ENCODE results near the gene PARP8.
"Not testable (repeated sequence)": the region's sequence is repeated elsewhere in the genome, so short reads cannot be mapped to it uniquely, and the experiment has no call there.

PARP8 gene

DNA sequence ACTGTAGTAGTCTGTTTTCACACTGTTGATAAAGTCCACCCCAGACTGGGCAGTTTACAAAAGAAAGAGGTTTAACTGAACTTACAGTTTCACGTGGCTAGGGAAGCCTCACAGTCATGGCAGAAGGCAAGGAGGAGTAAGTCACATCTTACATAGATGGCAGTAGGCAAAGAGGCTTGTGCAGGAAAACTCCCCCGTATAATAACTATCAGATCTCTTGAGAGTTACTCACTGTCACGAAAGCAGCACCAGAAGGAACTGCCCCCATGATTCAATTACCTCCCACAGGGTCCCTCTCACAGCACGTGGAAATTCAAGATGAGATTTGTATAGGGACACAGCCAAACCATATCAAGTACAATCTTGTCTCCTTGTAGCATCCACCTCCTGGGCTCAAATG is 21.1 kb downstream of the PARP8 start:
- TF ChIP-seq, protein P1, sequence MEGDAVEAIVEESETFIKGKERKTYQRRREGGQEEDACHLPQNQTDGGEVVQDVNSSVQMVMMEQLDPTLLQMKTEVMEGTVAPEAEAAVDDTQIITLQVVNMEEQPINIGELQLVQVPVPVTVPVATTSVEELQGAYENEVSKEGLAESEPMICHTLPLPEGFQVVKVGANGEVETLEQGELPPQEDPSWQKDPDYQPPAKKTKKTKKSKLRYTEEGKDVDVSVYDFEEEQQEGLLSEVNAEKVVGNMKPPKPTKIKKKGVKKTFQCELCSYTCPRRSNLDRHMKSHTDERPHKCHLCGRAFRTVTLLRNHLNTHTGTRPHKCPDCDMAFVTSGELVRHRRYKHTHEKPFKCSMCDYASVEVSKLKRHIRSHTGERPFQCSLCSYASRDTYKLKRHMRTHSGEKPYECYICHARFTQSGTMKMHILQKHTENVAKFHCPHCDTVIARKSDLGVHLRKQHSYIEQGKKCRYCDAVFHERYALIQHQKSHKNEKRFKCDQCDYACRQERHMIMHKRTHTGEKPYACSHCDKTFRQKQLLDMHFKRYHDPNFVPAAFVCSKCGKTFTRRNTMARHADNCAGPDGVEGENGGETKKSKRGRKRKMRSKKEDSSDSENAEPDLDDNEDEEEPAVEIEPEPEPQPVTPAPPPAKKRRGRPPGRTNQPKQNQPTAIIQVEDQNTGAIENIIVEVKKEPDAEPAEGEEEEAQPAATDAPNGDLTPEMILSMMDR (IDR thresholded peaks at IDR 0.05; ENCODE audit: borderline replicate concordance, control extremely low read depth, extremely low read depth, insufficient read depth, missing control alignments) = no peak
- no peak for DNase-seq (ENCODE audit: low spot score)
- in situ Hi-C loops (cut with MboI; ENCODE audit: low sequenced_read_pairs, unreplicated experiment) = no loop called here

DNA sequence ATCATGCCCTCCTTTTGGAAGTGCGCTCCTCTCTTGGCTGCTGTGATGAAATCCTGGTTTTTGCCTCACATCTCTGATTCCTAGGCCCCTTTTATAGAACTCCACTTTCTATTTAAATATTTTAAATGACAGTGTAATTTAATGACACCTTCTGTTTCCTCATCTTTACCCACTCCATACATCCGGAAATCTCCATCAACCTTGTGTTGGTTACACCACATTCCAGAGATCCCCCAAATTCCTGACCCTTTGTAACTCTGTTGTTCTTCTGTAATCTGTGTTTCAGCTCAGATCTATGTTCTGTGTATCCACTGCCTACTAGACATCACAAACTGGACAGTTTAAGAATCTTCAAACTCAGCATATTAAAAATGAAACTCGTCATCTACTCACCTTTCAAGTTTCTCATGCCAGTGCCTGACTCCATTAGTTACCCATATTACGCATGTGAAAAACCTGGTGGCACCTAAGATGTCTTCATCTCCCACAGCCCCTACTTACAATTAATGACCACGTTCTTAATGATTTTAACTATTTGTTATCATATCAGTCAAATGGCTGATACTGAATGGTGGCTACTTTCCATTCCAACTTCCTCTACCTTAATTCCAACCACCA is 25.1 kb downstream of the PARP8 start:
- TF ChIP-seq, protein P1 (IDR thresholded peaks at IDR 0.05; ENCODE audit: borderline replicate concordance, control extremely low read depth, extremely low read depth, insufficient read depth, missing control alignments) = no peak
- DNase-seq (ENCODE audit: low spot score) = no peak
- in situ Hi-C loops (cut with MboI; ENCODE audit: low sequenced_read_pairs, unreplicated experiment) = no loop called here

DNA sequence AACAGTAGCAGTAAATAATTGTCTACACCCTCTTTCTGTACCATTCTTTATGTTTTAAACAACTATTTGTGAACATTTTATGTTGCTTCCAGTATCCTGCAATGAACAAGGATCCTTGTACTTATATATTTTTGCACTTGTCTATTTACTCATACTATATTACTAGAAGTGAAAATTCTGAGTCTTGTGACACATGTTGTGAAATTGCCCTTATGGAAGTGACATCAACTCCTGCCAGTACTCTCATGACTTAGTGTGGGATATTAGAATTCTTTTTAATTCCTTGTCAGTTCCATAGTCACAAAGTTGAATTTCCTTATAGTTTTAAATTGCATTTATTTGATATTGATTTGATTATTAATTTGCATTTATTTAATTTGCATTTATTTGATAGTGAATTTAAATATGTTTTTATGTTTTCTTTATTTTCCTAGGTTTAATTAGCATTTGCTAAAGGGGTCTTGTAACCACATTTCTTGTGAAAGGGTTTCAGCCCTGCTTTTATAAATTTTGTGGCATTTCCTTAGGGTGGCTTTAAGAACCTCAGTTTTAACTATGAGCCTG is 27.7 kb downstream of the PARP8 start:
- TF ChIP-seq, protein P1 (IDR thresholded peaks at IDR 0.05; ENCODE audit: borderline replicate concordance, control extremely low read depth, extremely low read depth, insufficient read depth, missing control alignments) = no peak
- in situ Hi-C loops (cut with MboI; ENCODE audit: low sequenced_read_pairs, unreplicated experiment) = no loop called here
- DNase-seq (ENCODE audit: low spot score) = no peak

DNA sequence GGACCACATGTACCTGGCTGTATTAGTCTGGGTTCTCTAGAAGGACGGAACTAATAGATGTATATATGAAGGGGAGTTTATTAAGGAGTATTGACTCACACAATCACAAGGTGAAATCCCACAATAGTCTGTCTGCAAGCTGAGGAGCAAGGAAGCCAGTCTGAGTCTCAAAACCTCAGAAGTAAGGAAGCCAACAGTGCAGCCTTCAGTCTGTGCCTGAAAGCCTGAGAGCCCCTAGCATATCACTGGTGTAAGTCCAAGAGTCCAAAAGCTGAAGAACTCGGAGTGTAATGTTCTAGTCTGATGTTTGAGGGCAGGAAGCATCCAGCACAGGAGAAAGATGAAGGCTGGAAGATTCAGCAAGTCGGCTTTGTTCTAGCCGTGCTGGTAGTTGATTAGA is 28.2 kb downstream of the PARP8 start:
- DNase-seq (ENCODE audit: low spot score); in situ Hi-C loops (cut with MboI; ENCODE audit: low sequenced_read_pairs, unreplicated experiment): not testable (repeated sequence)

DNA sequence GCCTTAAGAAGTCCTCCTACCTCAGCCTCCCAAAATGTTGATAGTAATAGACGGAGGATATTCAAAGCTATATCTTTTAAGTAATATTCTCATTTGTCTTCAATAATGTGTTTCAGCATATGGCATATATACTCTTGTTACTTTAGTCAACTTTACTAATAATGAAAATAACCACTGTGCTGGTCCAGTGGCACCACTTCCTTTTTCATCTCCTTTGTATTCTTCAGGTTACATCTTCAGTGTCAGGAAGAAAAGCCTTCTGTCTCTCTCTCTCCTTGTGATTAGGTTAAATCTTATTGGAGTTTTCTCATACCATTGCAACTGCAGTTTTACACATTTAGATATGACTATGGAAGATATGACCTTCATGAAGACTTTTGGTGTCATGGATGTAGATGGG is 31.3 kb downstream of the PARP8 start:
- peak; percentile 3 for DNase-seq (ENCODE audit: low spot score)
- in situ Hi-C loops (cut with MboI; ENCODE audit: low sequenced_read_pairs, unreplicated experiment) = no loop called here
- TF ChIP-seq, protein P1 (IDR thresholded peaks at IDR 0.05; ENCODE audit: borderline replicate concordance, control extremely low read depth, extremely low read depth, insufficient read depth, missing control alignments) = no peak

DNA sequence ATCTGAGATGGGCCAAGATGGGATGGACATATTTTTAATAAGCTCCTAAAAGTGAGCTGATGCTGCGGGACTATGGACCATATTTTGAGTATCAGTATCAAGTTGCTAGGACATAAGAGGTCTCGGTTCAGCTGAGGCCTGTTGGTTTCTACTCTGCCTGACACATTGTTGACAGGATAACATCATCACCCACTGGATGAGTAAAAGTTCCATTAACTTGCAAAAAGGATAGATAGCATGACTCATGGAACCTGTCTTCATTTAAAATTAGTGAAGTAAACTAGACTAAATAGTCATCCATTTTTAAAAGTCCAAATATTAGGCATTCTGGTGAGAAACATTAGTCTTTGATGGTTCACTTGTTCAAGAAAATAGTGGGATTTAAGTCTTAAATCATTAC is 33.3 kb downstream of the PARP8 start:
- in situ Hi-C loops (cut with MboI; ENCODE audit: low sequenced_read_pairs, unreplicated experiment) = no loop called here
- no peak for DNase-seq (ENCODE audit: low spot score)
- TF ChIP-seq, protein P1 (IDR thresholded peaks at IDR 0.05; ENCODE audit: borderline replicate concordance, control extremely low read depth, extremely low read depth, insufficient read depth, missing control alignments) = no peak

DNA sequence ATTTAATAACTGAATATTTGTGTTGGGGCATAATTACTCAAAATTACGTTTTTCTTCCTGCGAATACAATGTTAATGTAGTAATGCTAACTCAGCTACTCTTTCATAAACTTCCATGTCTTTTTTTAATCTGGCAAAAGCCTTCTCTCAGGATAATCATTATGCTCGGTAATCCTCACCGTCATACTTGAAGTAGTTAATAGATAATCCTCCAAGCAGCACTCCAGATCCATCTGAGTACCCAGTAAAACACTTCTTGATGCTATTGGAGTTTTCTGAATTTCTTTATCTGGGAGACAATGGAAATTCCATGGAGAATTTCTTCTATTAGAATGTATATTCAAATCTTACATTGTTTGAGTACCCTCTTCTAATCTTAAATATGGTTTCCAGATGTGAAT is 34.3 kb downstream of the PARP8 start:
- in situ Hi-C loops (cut with MboI; ENCODE audit: low sequenced_read_pairs, unreplicated experiment) = no loop called here
- no peak for DNase-seq (ENCODE audit: low spot score)
- TF ChIP-seq, protein P1 (IDR thresholded peaks at IDR 0.05; ENCODE audit: borderline replicate concordance, control extremely low read depth, extremely low read depth, insufficient read depth, missing control alignments) = no peak
